GM21447 (cell line): Measurements from ENCODE around the gene MAB21L2.
"Not testable (repeated sequence)": the region's sequence is repeated elsewhere in the genome, so short reads cannot be mapped to it uniquely, and the experiment has no call there.

Experiments
- ATAC-seq: cut with Tn5 transposase; IDR thresholded peaks from one replicate; pipeline ENCODE4 v1.9.1; 2021; ENCODE audit not compliant: unreplicated experiment

The MAB21L2 gene

GRCh38 chr4:150582146-150582872, at the start of gene MAB21L2:
MAB21L2 (plus strand) TSS chr4:150582151; CDS start chr4:150583030, 879 bp downstream.
- no peak for ATAC-seq

GRCh38 chr4:150533673-150534072, 48.3 kb upstream of the MAB21L2 start:
- no peak for ATAC-seq

- ATAC-seq = no peak
Measured at GRCh38 chr4:150534818-150535217, 47.1 kb upstream of the MAB21L2 start.

GRCh38 chr4:150537911-150538310, 44.0 kb upstream of the MAB21L2 start:
- not testable (repeated sequence) for ATAC-seq

- no peak for ATAC-seq
Measured at GRCh38 chr4:150540536-150540935, 41.4 kb upstream of the MAB21L2 start.

- ATAC-seq = no peak
Measured at GRCh38 chr4:150540959-150541360, 41.0 kb upstream of the MAB21L2 start.

- no peak for ATAC-seq
Measured at GRCh38 chr4:150541681-150542080, 40.3 kb upstream of the MAB21L2 start.

GRCh38 chr4:150543042-150543441, 38.9 kb upstream of the MAB21L2 start:
- no peak for ATAC-seq

- ATAC-seq = no peak
Measured at GRCh38 chr4:150546286-150546685, 35.7 kb upstream of the MAB21L2 start.

GRCh38 chr4:150547154-150547838, 34.7 kb upstream of the MAB21L2 start:
- no peak for ATAC-seq

- ATAC-seq = not testable (repeated sequence)
Measured at GRCh38 chr4:150557811-150558210, 24.1 kb upstream of the MAB21L2 start.

GRCh38 chr4:150561143-150561737, 20.7 kb upstream of the MAB21L2 start:
- ATAC-seq = no peak

GRCh38 chr4:150562250-150562649, 19.7 kb upstream of the MAB21L2 start:
- no peak for ATAC-seq

GRCh38 chr4:150562751-150563150, 19.2 kb upstream of the MAB21L2 start:
- no peak for ATAC-seq

GRCh38 chr4:150564967-150565366, 17.0 kb upstream of the MAB21L2 start:
- ATAC-seq = not testable (repeated sequence)

- no peak for ATAC-seq
Measured at GRCh38 chr4:150567070-150567469, 14.9 kb upstream of the MAB21L2 start.

- no peak for ATAC-seq
Measured at GRCh38 chr4:150569384-150569987, 12.5 kb upstream of the MAB21L2 start.

- no peak for ATAC-seq
Measured at GRCh38 chr4:150569998-150570535, 11.9 kb upstream of the MAB21L2 start.

- ATAC-seq = no peak
Measured at GRCh38 chr4:150570862-150571261, 11.1 kb upstream of the MAB21L2 start.

- ATAC-seq = peak; percentile 50
Measured at GRCh38 chr4:150572704-150573504, 9.0 kb upstream of the MAB21L2 start.

GRCh38 chr4:150573534-150573933, 8.4 kb upstream of the MAB21L2 start:
- ATAC-seq = no peak
